Measurements from ENCODE around the gene IL2RG. TPM values are rescaled to one million over a fixed set of nuclear protein-coding genes. Genes with fewer than 3 reads are reported as not detected.

The IL2RG gene
- total RNA-seq, 1 experiment from 2014 or later, result not detected

- no peaks in the 10 kb centered on the region for H3K79me1 ChIP-seq (ENCODE audit: insufficient read depth, low read depth, low read length, poor library complexity, severe bottlenecking)
- H4K20me1 ChIP-seq (ENCODE audit: control insufficient read depth, insufficient read depth, insufficient read length), result peaks cover 2% of the 10 kb centered on the region
- no peak overlapping the region for H2AK5ac ChIP-seq (ENCODE audit: insufficient read length, low read length)
- no peak overlapping the region for H4K5ac ChIP-seq (ENCODE audit: insufficient read length, low read depth, low read length)
- DNase-seq, result no peak
- no peak overlapping the region for H2BK12ac ChIP-seq (ENCODE audit: insufficient read length, low read depth, low read length)
- H3K27me3 ChIP-seq (ENCODE audit: insufficient read depth, low read length), result no peaks in the 10 kb centered on the region
- H3K27me3 Mint-ChIP-seq (ENCODE audit: low read depth), result peaks cover 6% of the 10 kb centered on the region
- peaks cover 31% of the 10 kb centered on the region for H3K9me3 ChIP-seq (ENCODE audit: control insufficient read depth, low read depth, low read length)
- H3K18ac ChIP-seq (ENCODE audit: insufficient read length, low read depth, low read length), result no peak overlapping the region
- H3K27ac ChIP-seq (ENCODE audit: insufficient read length, low read depth, low read length), result no peak overlapping the region
- no CpG with 5 or more reads among the region's 6 CpGs for WGBS (ENCODE audit: extremely low coverage, insufficient read length, low lambda C conversion rate)
- no peak overlapping the region for H3K23ac ChIP-seq (ENCODE audit: insufficient read length, low read depth, low read length)
- no peak overlapping the region for H2BK15ac ChIP-seq (ENCODE audit: low read depth, low read length)
- TF ChIP-seq CTCF (conservative IDR thresholded peaks at IDR 0.05), result no peak
- peaks cover 53 to 77% of the 10 kb centered on the region in 2 experiments for H3K9me3 Mint-ChIP-seq
- no peak overlapping the region for H2AFZ ChIP-seq (ENCODE audit: low read length)
- no peak overlapping the region for H2BK120ac ChIP-seq (ENCODE audit: low read depth, low read length, poor library complexity, severe bottlenecking)
- H3K4ac ChIP-seq (ENCODE audit: low read depth, low read length), result no peak overlapping the region
- peaks cover 6% of the 10 kb centered on the region for H3K23me2 ChIP-seq (ENCODE audit: insufficient read length, low read depth, low read length, poor library complexity, severe bottlenecking)
- no peaks in the 10 kb centered on the region; the same call in 1 of the 2 replicates for H3K4me1 ChIP-seq (ENCODE audit: insufficient read depth, low read length)
- H3K4me2 ChIP-seq (ENCODE audit: insufficient read depth, insufficient read length, low read length), result no peak overlapping the region
- no peak overlapping the region for H3K14ac ChIP-seq (ENCODE audit: insufficient read depth, low read length)
- H4K91ac ChIP-seq (ENCODE audit: insufficient read length, low read depth, low read length), result no peak overlapping the region
- no peak overlapping the region for H2BK5ac ChIP-seq (ENCODE audit: insufficient read length, low read length)
- no peak overlapping the region for H3K56ac ChIP-seq (ENCODE audit: insufficient read length, low read depth, low read length)
- H3K36me3 Mint-ChIP-seq (ENCODE audit: insufficient read depth in 1 of 3, low read depth in 3 of 3), result peaks cover 18 to 43% (median 20%) of the 10 kb centered on the region in 3 experiments
- peaks cover 15 to 19% of the 10 kb centered on the region in 2 experiments for H3K4me1 Mint-ChIP-seq
- H4K8ac ChIP-seq (replicated peaks; ENCODE audit: insufficient read length, low read depth, low read length), result no peak overlapping the region
- H3K9ac ChIP-seq (ENCODE audit: extremely low read depth, insufficient read length, low read length), result no peak overlapping the region
- H3K4me3 Mint-ChIP-seq, result no peak overlapping the region
- no peak overlapping the region for H3T11ph ChIP-seq (ENCODE audit: low read length)
- no peak overlapping the region for H3K27ac Mint-ChIP-seq
- H3K79me2 ChIP-seq (ENCODE audit: insufficient read depth, low read length), result no peaks in the 10 kb centered on the region
- H2BK20ac ChIP-seq (ENCODE audit: low read depth, low read length, poor library complexity, severe bottlenecking), result no peak overlapping the region
These were observed 32.1 kb upstream of the IL2RG start for GRCh38 chrX:71143508-71143907.
